Measurements from ENCODE around the gene JTB.

JTB gene

DNA sequence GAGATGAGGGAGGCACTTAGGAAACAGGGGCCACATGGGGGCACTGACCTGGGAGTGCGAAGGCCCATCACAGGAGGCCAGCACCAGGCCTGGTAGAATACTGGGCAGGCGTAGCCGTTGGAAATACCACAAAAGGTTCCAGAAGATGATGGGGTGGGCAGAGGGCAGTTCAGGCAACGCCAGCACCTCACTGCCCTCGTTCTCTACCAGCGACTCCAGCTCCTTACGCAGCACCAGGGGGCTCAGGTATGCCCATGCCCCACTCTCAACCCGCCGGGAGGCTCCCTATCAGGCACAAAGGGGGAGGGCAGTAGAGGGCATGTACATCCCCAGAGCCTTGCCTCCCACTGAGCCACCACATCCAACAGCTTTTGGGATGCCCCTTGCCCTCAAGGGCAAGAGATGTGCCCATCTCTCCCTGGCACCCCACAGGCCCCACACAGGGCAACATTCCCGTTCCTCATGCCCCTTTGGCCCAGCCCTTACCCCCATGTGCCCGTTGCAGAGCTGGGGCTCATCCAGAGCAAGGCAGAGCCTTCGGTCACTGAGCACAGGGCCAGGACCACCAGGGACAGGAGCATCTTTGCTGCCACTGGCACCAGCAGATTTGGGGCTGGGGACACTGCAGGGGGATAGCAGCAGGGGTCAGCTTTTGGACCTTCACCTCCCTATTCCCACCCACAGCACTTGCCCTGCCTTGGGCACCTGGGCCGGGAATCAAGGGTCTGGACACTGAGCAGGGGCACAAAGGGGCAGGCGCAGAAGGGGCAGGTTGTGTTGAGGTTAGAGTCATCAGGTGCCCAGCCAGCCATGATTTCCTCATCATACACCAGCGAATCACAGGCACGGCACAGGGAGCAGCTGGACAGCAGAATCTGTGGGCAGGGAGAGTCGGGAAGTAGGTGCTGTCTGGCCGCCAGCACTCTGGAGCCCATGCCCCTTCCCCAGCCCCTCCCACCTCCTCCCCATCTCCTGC is 45.0 kb downstream of the JTB start:
- no peak for DNase-seq (ENCODE audit: low read depth in 3 of 3)

- no peak for DNase-seq (ENCODE audit: low read depth in 3 of 3)
Measured at GRCh38 chr1:153929981-153930948, 47.2 kb downstream of the JTB start.

DNA sequence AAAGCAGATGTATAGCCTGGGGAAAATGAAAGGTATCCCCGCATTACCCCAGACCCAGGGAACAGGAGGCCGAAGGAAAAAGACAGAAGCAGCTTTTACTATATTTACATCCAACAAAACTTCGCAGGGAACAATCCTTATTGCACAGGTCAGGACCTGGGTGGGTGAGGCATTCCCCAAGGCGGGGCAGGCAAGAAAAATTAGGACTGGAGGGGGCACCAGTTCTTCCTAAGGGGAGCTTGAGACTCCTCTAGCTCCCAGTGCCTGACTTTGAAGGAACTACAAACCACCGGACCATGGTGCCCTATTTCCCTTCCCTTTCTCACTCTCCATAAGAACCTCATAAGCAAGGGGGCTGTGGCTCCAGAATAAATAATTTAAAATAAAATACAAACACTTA is 48.0 kb downstream of the JTB start:
- no peak for DNase-seq (ENCODE audit: low read depth in 3 of 3)

GRCh38 chr1:153928791-153929341 is 48.6 kb downstream of the JTB start:
- no peak for DNase-seq (ENCODE audit: low read depth in 3 of 3)

DNA sequence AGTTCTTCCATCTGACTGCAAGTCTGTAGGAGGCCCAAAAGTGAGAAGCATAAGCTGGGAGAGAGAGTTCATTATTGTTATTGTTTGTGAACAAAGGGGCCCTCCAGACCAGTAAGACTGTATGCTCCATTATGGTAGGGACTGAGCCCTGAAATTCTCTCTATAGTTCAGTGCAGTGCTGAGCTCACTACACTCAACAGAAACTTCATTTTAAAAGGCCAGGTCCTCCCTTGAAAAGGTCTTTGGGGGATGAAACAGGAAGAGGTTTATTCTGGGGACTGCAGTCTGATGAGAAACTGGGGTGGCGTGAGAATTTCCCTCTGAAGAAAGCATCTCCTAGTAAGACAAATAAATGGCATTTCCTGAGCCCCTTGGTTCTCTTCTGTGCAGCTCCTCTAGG is 49.2 kb downstream of the JTB start:
- DNase-seq (ENCODE audit: low read depth in 3 of 3): no peak

DNA sequence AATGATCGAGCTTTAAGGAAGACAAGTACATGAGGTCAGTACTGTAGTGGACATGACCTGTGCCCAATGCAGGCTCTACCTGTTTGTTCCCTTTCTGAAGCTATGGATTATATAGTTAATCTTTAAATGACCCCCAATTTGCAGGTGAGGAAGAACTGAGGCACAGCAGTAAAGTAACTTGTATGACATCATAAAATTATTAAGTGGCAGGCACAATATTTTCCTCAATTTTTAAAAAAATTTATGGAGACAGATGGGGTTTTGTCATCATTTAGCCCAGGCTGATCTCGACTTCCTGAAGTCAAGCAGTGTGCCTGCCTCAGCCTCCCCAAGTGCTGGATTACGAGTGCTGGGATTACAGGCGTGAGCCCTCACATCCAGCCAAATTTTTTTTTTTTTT is 51.1 kb downstream of the JTB start:
- DNase-seq (ENCODE audit: low read depth in 3 of 3): no peak
